ENCODE data around the gene LTC4S. TPM values are rescaled to one million over a fixed set of nuclear protein-coding genes. Genes with fewer than 3 reads are reported as not detected.

The LTC4S gene
- total and polyA plus RNA-seq, 9 of the 15 experiments (the other 6 are each of a cell fraction or from before 2014, with no cell fraction given): 0.17 to 0.77 (median 0.75) TPM; not detected in 6

DNA sequence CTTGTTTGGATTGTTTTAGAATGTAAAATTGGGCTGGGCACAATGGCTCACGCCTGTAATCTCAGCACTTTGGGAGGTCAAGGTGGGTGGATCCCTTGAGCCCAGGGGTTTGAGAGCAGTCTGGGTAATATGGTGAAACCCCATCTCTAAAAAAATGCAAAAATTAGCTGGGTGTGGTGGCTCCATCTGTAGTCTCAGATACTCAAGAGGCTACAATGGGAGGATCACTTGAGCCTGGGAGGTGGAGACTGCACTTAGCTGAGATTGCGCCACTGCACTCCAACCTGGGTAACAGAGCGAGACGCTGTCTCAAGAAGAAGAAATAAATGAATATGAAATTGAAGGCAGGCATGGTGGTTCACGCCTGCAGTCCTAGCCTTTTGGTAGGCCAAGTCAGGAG is 39.8 kb upstream of the LTC4S start:
- peaks cover 74% of the 10 kb centered on the region for H3K79me2 ChIP-seq (ENCODE audit: control insufficient read depth, insufficient read depth, low read length)
- H3K4me1 ChIP-seq (replicated peaks in 1 of 2; ENCODE audit: control insufficient read depth in 2 of 2, insufficient read depth in 2 of 2, low read length in 2 of 2): peaks cover 10% of the 10 kb centered on the region in 2 experiments; a peak in 4 of 5 replicates
- no peaks in the 10 kb centered on the region for H3K9me3 ChIP-seq (replicated peaks; ENCODE audit: control insufficient read depth, insufficient read depth, low read depth, low read length)
- 82% methylated on average over 4 of the region's 5 CpGs for WGBS (ENCODE audit: insufficient coverage, low coverage, missing lambda C conversion rate)
- CTCF ChIA-PET (ENCODE audit: low intra/inter-chr PET ratio): interaction anchor here (0.6 kb wide), 1 partner anchor 16 kb away, joined by 3 read pairs; no protein-coding TSS in a partner anchor
- intact Hi-C loops (cut with micrococcal nuclease): no loop called here
- TF ChIP-seq EP400 (IDR thresholded peaks at IDR 0.05): no peak
- TF ChIP-seq, protein P1, sequence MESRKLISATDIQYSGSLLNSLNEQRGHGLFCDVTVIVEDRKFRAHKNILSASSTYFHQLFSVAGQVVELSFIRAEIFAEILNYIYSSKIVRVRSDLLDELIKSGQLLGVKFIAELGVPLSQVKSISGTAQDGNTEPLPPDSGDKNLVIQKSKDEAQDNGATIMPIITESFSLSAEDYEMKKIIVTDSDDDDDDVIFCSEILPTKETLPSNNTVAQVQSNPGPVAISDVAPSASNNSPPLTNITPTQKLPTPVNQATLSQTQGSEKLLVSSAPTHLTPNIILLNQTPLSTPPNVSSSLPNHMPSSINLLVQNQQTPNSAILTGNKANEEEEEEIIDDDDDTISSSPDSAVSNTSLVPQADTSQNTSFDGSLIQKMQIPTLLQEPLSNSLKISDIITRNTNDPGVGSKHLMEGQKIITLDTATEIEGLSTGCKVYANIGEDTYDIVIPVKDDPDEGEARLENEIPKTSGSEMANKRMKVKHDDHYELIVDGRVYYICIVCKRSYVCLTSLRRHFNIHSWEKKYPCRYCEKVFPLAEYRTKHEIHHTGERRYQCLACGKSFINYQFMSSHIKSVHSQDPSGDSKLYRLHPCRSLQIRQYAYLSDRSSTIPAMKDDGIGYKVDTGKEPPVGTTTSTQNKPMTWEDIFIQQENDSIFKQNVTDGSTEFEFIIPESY (CRISPR knock-in tag; IDR thresholded peaks at IDR 0.05): no peak
- TF ChIP-seq CCAR2 (IDR thresholded peaks at IDR 0.05; ENCODE audit: low read depth, low read length): no peak
- peak; percentile 85 for TF ChIP-seq CEBPB (tag; IDR thresholded peaks at IDR 0.05)
- TF ChIP-seq DIDO1 (tag; IDR thresholded peaks at IDR 0.05; ENCODE audit: low read depth): no peak
- peaks cover 4% of the 10 kb centered on the region for H3K9me1 ChIP-seq (ENCODE audit: control insufficient read depth, insufficient read depth, low read length)
- H3K36me3 ChIP-seq (ENCODE audit: control insufficient read depth, insufficient read depth, low read length): peaks cover 18% of the 10 kb centered on the region; the same call in 2 of the 3 replicates
- 0 out of 4 replicates have a peak overlapping the region, but pooled peaks of 1 of the 2 experiments have one; percentile 13 for H3K9ac ChIP-seq (ENCODE audit: insufficient read depth in 1 of 2, low read depth in 2 of 2, low read length in 2 of 2)
- peaks cover 9% of the 10 kb centered on the region for H4K20me1 ChIP-seq (replicated peaks; ENCODE audit: control insufficient read depth, insufficient read depth, low read length)
- in situ Hi-C loops (cut with MboI): no loop called here
- H3K27me3 ChIP-seq (ENCODE audit: control insufficient read depth in 2 of 2, insufficient read depth in 2 of 2, low read length in 2 of 2): no peaks in the 10 kb centered on the region
- BruUV-seq (replicated peaks): no TSS peak
- H3K4me2 ChIP-seq (ENCODE audit: insufficient read depth, low read length): no peak overlapping the region
- H3K4me3 ChIP-seq: no peak overlapping the region
- H2AFZ ChIP-seq (ENCODE audit: low read depth, low read length): no peak overlapping the region
- DNase-seq (ENCODE audit: extremely low read depth in 1 of 4, low spot score in 3 of 4) (no peak), FAIRE-seq (no peak), ATAC-seq (peak; percentile 51)
- no peak overlapping the region for H3K27ac ChIP-seq (ENCODE audit: extremely low read depth, low read depth, low read length)
- POLR2A ChIA-PET: interaction anchor here (0.9 to 1.6 kb wide), 3 partner anchors 9 to 21 kb away, joined by 3 read pairs; partner anchors contain the start of gene MAML1

Data from K562 (cell line).